22Rv1 (cell line): ENCODE data around the gene H2AZ2.

ENCODE experiments used
- ZFX ChIP-seq: fragments of 450-650 bp; IDR thresholded peaks from 2 replicates; pipeline ENCODE4 v1.6.1; 2017; ENCODE audit warnings: antibody characterized with exemption, borderline replicate concordance
- TF ChIP-seq, protein P1 (sequence below): fragments of 450-650 bp; IDR thresholded peaks from 2 replicates; pipeline ENCODE4 v1.5.1; 2017; ENCODE audit warnings: mild to moderate bottlenecking

DNA sequence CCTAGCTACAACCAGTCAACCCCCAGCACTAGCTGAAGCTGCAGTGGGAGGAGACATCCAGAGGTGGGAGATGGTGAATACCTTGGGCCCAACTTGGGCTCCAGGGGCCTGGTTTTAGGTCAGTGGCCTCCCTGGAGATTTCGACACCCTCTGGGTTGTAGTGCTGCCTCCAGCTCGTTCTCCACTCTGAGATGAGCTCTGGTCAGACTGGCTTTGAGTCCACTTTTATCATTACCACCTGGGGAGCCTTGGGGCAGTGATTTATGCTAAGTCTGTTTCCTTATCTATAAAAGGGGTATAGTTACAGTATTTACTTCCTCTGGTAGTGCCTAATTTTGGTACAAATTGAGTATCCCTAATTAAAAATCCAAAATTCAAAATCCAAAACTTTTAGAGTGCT is 28.6 kb downstream of the H2AZ2 start:
- TF ChIP-seq, protein P1, sequence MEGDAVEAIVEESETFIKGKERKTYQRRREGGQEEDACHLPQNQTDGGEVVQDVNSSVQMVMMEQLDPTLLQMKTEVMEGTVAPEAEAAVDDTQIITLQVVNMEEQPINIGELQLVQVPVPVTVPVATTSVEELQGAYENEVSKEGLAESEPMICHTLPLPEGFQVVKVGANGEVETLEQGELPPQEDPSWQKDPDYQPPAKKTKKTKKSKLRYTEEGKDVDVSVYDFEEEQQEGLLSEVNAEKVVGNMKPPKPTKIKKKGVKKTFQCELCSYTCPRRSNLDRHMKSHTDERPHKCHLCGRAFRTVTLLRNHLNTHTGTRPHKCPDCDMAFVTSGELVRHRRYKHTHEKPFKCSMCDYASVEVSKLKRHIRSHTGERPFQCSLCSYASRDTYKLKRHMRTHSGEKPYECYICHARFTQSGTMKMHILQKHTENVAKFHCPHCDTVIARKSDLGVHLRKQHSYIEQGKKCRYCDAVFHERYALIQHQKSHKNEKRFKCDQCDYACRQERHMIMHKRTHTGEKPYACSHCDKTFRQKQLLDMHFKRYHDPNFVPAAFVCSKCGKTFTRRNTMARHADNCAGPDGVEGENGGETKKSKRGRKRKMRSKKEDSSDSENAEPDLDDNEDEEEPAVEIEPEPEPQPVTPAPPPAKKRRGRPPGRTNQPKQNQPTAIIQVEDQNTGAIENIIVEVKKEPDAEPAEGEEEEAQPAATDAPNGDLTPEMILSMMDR = no peak
- TF ChIP-seq ZFX = no peak
